ENCODE results near the gene ACSS2. TPM values are rescaled to one million over a fixed set of nuclear protein-coding genes. Genes with fewer than 3 reads are reported as not detected.

Gene ACSS2
- polyA plus RNA-seq, 2 of the 4 experiments (the other 2 are of a cell fraction) = 22.1 to 24.1 TPM

DNA sequence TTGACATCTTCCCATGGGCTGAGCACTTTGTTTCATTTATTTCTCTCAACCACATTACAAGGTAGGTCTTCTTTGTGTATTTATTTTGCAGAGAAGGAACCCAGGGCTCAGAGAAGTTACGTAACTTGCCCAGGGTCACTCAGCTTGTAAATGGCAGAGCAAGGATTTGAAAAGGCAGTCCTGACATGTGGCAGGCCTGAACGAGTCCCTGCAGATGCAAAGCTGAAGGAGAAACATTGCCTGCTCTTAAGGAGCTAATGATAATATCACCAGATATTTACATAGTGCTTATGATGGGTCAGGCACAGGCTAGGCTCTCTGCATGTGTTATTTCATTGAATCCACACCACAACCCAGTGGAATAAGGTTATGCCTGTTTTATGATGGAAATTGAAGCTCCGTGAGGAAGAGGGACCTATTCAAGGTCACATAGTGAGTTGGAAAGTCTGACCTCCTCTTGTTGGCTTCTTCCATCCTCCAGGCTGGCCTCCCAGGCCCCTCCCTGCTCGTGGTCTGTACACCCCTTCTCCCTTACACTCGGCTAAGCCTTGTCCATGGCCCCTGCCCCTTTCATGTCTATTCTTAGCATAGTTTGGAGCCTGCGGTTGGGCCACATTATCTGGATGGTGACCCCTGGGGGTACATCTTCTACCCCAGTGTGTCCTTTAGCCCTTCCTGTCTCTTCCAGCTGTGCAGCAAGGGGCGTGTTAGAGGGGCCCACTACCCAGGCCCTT is 91.8 kb downstream of the ACSS2 start:
- no peak for ATAC-seq

DNA sequence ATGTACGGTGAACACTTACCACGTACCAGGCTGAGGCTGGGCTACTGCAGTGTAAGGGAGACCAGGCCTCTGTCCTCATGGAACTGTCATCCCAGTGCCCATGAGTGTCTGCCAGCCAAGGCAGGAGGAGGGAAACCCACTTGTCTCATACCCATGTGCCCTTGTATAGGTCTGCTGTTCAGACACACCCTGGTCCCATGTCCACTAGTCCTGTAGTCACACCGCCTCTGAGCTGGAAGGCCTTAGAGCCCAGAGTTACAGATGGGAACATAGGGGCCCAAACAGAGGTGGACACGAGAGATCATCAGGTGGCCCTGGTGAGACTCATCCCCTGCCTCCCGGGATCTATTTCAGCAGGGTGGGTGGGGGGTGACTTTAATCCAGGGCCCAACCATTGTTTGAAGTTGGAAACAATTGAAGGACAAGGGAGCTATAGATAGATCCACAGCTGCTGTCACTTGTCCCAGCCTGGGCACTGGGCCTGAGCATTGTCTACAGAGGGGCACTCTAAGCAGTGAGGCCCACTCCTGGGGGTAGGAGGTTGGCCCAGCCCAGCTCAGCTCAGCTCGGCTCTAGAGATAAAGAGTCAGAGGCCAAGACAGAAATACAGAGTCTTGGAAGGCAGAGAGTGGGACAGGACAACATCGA is 93.9 kb downstream of the ACSS2 start:
- Histone ChIP-seq H3K4me3 (no peak overlapping the region), H3K9me3 (no peaks in the 10 kb centered on the region), H3K27ac (no peak overlapping the region), H3K4me2 (no peak overlapping the region), H3K4me1 (no peaks in the 10 kb centered on the region)
- 82% methylated on average over 7 of the region's 7 CpGs for WGBS (ENCODE audit: missing lambda C conversion rate)
- DNase-seq (ENCODE audit: low read depth in 1 of 2, low spot score in 1 of 2) (no peak), FAIRE-seq (no peak), ATAC-seq (no peak)
- ChIA-PET POLR2A (interaction anchor here (1.4 kb wide), 1 partner anchor 14 kb away, joined by 3 read pairs; no protein-coding TSS in a partner anchor), CTCF (interaction anchor here (0.6 to 1.4 kb wide), 5 partner anchors 14 to 478 kb away, joined by 3 to 5 read pairs (median 4); partner anchors contain the start of gene GGT7)
- no peak for TF ChIP-seq NFE2L2 (conservative IDR thresholded peaks at IDR 0.05; ENCODE audit: low read length)
- no peak for TF ChIP-seq FOXS1 (CRISPR knock-in tag; IDR thresholded peaks at IDR 0.05)
- TF ChIP-seq MAFK (IDR thresholded peaks at IDR 0.05; ENCODE audit: partially characterized antibody) = no peak
- no peak for TF ChIP-seq POLR2AphosphoS2 (conservative IDR thresholded peaks at IDR 0.05; ENCODE audit: low read length)
- TF ChIP-seq ZSCAN20 (CRISPR knock-in tag; IDR thresholded peaks at IDR 0.05) = no peak
- no peak for TF ChIP-seq CEBPB (IDR thresholded peaks at IDR 0.05)
- no peak for TF ChIP-seq RFX5 (IDR thresholded peaks at IDR 0.05)
- TF ChIP-seq RNF2 (IDR thresholded peaks at IDR 0.05; ENCODE audit: borderline replicate concordance, low read depth) = no peak
- TF ChIP-seq ESRRA (IDR thresholded peaks at IDR 0.05; ENCODE audit: borderline replicate concordance, low read length) = no peak
- TF ChIP-seq SREBF2 (IDR thresholded peaks at IDR 0.05) = no peak
- TF ChIP-seq, protein P1, sequence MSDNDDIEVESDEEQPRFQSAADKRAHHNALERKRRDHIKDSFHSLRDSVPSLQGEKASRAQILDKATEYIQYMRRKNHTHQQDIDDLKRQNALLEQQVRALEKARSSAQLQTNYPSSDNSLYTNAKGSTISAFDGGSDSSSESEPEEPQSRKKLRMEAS (IDR thresholded peaks at IDR 0.05) = no peak
- TF ChIP-seq GATA3 (IDR thresholded peaks at IDR 0.05; ENCODE audit: borderline replicate concordance) = no peak
- TF ChIP-seq CBX8 (IDR thresholded peaks at IDR 0.05) = no peak
- TF ChIP-seq, protein P2, sequence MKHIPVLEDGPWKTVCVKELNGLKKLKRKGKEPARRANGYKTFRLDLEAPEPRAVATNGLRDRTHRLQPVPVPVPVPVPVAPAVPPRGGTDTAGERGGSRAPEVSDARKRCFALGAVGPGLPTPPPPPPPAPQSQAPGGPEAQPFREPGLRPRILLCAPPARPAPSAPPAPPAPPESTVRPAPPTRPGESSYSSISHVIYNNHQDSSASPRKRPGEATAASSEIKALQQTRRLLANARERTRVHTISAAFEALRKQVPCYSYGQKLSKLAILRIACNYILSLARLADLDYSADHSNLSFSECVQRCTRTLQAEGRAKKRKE (CRISPR knock-in tag; IDR thresholded peaks at IDR 0.05; ENCODE audit: low read depth) = no peak
- no peak for TF ChIP-seq CBX2 (IDR thresholded peaks at IDR 0.05; ENCODE audit: borderline replicate concordance, low read depth)
- no peak for TF ChIP-seq MYC (IDR thresholded peaks at IDR 0.05; ENCODE audit: borderline replicate concordance, low read length)
- TF ChIP-seq, protein P3, sequence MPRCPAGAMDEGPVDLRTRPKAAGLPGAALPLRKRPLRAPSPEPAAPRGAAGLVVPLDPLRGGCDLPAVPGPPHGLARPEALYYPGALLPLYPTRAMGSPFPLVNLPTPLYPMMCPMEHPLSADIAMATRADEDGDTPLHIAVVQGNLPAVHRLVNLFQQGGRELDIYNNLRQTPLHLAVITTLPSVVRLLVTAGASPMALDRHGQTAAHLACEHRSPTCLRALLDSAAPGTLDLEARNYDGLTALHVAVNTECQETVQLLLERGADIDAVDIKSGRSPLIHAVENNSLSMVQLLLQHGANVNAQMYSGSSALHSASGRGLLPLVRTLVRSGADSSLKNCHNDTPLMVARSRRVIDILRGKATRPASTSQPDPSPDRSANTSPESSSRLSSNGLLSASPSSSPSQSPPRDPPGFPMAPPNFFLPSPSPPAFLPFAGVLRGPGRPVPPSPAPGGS (IDR thresholded peaks at IDR 0.05) = no peak
- TF ChIP-seq, protein P4, sequence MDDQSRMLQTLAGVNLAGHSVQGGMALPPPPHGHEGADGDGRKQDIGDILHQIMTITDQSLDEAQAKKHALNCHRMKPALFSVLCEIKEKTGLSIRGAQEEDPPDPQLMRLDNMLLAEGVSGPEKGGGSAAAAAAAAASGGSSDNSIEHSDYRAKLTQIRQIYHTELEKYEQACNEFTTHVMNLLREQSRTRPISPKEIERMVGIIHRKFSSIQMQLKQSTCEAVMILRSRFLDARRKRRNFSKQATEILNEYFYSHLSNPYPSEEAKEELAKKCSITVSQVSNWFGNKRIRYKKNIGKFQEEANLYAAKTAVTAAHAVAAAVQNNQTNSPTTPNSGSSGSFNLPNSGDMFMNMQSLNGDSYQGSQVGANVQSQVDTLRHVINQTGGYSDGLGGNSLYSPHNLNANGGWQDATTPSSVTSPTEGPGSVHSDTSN (IDR thresholded peaks at IDR 0.05) = no peak

More for the DNA sequence above, 91.8 kb downstream of the ACSS2 start:
- no peaks in the 10 kb centered on the region for H3K4me1 ChIP-seq
- TF ChIP-seq, protein P5, sequence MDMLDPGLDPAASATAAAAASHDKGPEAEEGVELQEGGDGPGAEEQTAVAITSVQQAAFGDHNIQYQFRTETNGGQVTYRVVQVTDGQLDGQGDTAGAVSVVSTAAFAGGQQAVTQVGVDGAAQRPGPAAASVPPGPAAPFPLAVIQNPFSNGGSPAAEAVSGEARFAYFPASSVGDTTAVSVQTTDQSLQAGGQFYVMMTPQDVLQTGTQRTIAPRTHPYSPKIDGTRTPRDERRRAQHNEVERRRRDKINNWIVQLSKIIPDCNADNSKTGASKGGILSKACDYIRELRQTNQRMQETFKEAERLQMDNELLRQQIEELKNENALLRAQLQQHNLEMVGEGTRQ (IDR thresholded peaks at IDR 0.05) = no peak
- TF ChIP-seq, protein P1 (IDR thresholded peaks at IDR 0.05) = no peak
- TF ChIP-seq HOXB5 (CRISPR knock-in tag; IDR thresholded peaks at IDR 0.05) = no peak
- H3K4me3 ChIP-seq = no peak overlapping the region
- ChIA-PET POLR2A (interaction anchor here (0.5 kb wide), 1 partner anchor 118 kb away, joined by 3 read pairs; no protein-coding TSS in a partner anchor), CTCF (interaction anchor here (0.9 to 3.9 kb wide), 3 partner anchors 12 to 112 kb away, joined by 3 to 19 read pairs (median 16); partner anchors contain the start of genes GGT7, GSS and MYH7B)
- FAIRE-seq (no peak), DNase-seq (ENCODE audit: low read depth in 1 of 2, low spot score in 1 of 2) (no peak)
- H3K4me2 ChIP-seq = no peak overlapping the region
- H3K9me3 ChIP-seq = no peaks in the 10 kb centered on the region
- H3K27ac ChIP-seq = no peak overlapping the region
- WGBS (ENCODE audit: missing lambda C conversion rate) = 66% methylated on average over 7 of the region's 7 CpGs
